GM18873 (cell line): Measurements from ENCODE around the gene SPATA21.
"Not testable (repeated sequence)": the region's sequence is repeated elsewhere in the genome, so short reads cannot be mapped to it uniquely, and the experiment has no call there.

Experiments used
- ATAC-seq: cut with Tn5 transposase; IDR thresholded peaks from one replicate; pipeline ENCODE4 v1.9.1; 2021; ENCODE audit warnings: mild to moderate bottlenecking, moderate library complexity, moderate number of reproducible peaks; ENCODE audit not compliant: unreplicated experiment, low FRiP score

The SPATA21 gene

DNA sequence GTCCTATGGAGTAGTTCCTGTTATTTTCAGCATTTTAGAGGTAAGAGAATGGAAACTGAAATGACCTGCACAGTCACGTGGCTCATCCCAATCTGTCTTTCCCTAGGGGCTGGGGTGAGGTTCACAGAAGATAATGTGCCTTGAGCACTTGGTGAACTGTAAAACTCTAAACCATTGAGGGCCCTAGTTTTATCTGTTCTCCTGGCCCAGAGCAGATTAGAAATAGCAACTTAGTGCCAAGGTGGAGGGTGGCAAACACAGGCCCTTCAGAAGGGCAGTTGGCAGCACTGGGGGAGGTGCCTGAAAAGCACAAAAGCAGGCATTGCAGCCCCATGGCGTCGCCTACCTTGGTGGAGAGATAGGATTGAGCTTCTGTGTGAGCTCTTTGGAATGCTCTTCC, 17.7 kb upstream of the SPATA21 start:
- not testable (repeated sequence) for ATAC-seq

DNA sequence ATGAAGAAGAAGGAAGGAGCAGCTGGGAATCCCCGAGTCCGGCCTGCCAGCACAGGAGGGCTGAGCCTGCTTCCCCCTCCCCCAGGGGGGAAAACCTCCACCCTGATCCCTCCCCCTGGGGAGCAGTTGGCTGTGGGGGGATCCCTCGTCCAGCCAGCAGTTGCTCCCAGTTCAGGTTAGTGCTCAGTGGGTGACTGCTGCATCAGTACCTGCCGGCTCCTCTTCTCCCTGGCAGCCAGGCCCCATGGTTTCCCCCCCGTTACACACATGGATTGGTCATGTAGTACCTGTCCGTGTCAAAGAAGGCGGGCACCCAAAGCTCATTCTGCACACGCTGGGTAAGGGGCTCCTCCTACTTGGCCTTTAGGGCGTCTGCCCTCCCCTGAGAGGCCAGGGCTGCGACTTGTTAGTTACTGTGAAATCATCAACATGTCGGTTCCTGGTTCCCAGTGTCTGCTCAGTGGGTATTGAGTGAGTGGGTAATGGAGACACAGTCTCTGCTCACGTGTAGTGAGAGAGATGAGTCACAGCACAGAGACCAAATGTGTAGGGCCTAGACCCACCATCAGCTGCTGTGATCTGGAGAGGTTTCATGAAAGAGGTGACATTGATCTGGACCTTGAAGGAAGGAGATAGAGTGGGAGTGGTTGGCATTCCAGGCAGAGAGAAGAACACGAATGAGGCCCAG, 14.8 kb upstream of the SPATA21 start:
- ATAC-seq = no peak

DNA sequence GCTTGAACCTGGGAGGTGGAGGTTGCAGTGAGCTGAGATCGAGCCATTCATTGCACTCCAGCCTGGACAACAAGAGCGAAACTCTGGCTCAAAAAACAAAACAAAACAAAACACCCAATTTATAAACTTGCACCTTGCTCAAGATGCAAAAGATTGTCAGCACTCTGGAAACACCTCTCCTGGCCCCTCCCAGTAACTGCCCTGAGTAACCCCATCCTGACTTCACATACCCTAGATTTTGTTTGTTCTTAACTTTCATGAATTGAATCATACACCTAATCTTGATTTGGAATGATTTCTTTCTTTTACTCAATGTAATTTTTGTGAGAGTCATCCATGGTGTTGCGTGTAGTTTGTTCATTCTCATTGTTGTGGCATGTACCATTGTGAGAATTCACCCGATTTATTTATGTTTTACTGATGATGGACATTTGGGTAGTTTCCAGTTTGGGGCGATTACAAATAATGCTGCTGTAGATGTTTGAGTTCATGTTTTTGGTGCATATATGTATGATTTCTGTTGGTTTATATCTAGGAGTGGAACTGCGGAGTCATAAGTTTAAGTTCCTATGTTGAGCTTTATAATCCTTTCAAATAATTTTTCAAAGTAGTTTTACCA, 13.7 kb upstream of the SPATA21 start:
- no peak for ATAC-seq

GRCh38 chr1:16449666-16450065, 12.4 kb upstream of the SPATA21 start:
- no peak for ATAC-seq

DNA sequence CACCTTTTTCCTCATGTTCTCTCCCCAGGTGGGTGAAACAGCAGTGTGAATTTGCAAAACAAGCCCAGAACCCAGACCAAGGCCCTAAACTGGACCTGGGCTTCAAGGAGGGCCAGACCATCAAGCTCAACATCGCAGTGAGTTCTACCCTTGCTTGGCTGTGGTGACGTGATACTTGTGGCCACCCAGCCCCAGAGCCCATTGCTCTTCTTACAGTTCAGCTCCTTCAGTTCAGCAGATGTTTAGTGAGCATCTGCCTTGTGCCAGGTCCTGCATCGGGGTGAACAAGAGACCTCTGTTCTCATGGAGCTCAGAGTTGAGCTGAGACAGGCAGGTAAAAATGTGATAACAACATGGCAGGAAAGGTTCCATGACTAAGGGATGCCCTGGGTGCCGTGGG, 11.8 kb upstream of the SPATA21 start:
- ATAC-seq = no peak

- ATAC-seq = no peak
Measured at GRCh38 chr1:16447641-16448040, 10.4 kb upstream of the SPATA21 start.

- ATAC-seq = no peak
Measured at GRCh38 chr1:16446116-16446515, 8.9 kb upstream of the SPATA21 start.

GRCh38 chr1:16445052-16445451, 7.8 kb upstream of the SPATA21 start:
- no peak for ATAC-seq

DNA sequence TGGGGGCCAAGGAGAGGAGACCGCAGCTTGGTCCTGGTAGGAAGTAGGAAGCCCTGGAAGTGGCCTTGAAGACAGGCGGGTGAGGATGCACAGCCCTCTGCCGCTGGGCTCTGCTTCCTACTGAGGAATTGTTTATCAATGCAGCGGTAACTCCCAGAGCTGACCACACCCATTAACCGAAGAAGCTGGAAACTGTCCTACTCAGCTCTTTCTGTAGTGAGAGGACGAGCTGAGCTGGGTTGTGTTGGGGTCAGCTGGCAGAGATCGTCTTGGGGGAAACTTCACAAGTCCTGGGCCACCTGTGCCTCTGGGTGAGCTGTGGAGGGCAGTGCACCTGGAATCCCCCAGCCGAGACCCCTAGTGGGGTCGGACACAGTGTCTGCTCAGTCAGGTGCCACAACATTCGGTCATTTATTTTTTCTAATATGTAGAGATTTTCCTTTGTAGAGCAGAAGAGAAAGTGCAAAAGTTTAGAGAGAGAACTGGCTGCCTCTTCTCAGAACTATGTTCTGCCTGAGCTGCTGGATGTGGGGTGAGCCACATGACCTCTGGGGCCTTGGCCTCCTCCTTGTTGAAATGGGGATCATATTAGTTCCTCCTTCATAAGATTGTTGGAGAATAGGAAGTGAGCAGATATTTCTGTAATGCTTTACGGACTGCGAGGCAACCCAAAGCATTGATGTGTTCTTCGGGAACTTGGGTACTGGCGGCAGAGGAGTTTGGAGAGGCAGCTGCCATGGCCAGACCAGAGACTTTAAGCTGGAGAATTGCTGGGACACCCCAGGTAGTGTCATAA, 6.9 kb upstream of the SPATA21 start:
- no peak for ATAC-seq

DNA sequence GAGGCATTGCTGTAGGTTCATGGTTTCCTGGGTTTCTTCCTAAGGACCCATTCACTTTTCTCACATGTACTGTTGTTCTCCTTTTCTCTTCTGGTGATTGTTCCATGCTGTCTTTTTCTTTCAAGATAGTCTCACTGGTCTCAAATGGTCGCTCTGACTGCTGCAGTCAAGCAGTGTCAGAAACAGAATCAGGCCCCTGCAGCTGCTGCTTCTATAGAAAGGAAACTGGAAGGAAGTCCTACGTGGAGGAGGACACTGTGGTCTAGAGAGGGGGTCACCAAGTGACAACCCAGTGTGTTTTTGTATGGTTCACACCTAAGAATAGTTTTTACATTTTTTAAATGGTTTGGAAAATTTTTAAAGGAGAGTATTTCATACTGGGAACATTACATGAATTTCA, 5.7 kb upstream of the SPATA21 start:
- ATAC-seq = no peak

DNA sequence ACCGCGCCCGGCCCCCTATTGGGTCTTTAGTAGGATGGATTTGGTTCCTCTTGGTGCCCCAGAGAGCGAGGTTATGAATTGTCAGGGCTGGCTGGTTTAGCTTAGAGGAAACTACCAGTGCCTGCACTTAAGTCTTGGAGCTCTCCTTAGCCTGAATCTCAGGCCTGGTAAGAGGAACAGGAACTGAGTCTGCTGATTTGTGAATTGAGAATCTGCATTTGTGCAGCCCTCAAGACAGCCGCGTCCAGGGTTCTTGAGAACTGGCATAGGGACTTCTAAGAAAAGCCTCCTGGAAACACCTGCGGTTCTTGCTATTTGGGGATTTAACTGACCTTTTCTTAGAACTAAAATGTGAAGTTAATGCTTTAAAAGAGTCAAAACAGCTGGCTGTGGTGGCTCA, 5.0 kb upstream of the SPATA21 start:
- no peak for ATAC-seq

GRCh38 chr1:16441282-16441665, 4.0 kb upstream of the SPATA21 start:
- no peak for ATAC-seq

GRCh38 chr1:16440470-16441281, 3.5 kb upstream of the SPATA21 start, which contains the start of gene NECAP2:
NECAP2 (plus strand) TSS chr1:16440724; CDS start chr1:16440762, 38 bp downstream.
- peak; percentile 61 for ATAC-seq

DNA sequence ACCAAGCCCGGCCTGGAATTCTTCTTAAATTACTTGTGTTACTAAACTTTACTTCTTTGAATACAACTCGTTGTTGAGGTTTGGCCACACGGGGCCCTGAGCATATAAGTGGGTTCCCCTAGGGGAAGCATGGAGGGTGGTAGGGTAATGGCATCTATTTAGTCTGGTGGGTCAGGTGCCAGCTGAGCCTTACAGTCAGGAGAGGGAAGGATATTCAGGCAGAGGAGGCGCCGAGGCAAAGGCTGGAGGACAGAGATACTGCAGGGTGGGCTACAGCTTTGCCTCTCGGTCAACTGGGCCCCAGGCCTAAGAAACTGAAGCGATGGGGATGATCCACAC, 2.9 kb upstream of the SPATA21 start:
- peak; percentile 11 for ATAC-seq

- no peak for ATAC-seq
Measured at GRCh38 chr1:16438924-16439323, 1.7 kb upstream of the SPATA21 start.

- ATAC-seq = no peak
Measured at GRCh38 chr1:16438516-16438915, 1.3 kb upstream of the SPATA21 start.

- ATAC-seq = no peak
Measured at GRCh38 chr1:16434501-16434900, 2.7 kb downstream of the SPATA21 start.

DNA sequence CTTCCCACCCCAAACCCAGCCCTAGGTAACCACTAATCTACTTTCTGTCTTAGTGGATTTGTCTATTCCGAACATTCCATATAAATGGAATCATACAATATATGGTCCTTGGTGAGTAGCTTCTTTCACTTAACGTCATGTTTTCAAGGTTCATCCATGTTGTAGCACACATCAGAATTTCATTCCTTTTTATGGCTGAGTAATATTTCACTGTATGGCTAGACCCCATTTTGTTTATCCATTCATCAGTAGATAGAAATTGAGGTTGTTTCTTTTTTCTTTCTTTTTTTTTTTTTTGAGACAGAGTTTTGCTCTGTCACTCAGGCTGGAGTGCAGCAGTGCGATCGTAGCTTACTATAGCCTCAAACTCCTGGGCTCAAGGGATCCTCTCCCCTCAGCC, 3.2 kb downstream of the SPATA21 start:
- no peak for ATAC-seq

DNA sequence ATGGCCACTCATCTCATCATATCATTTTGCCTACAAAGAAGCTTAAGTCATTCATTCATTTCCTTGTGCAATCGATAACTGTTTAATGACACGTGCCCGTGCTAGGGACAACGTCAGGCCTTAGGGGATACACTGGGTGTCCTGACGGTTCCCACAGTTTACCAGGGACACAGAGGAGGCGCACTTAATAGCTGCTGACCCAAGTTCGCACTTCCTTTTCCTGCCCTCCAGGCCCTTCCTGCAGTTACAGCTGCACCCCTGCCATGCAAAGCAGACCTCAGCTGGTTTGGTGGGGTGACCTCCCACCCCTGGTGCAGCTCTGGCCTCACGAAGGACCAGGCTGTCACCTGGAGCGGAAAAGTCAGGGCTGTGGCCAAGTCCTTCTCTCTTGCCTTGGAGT, 4.2 kb downstream of the SPATA21 start:
- ATAC-seq = no peak

GRCh38 chr1:16430606-16431005, 6.6 kb downstream of the SPATA21 start:
- no peak for ATAC-seq
